OCI-LY3 (cell line): ENCODE measurements around the gene MPC2.

ENCODE experiments used
- CTCF ChIP-seq: fragments of 200-600, 300-600 bp; sonication (generic); IDR thresholded peaks from 2 replicates; pipeline ENCODE4 v1.5.1; 2014; ENCODE audit warnings: antibody characterized with exemption, low read length, low read depth
- EZH2phosphoT487 ChIP-seq: fragments of 200-600 bp; shearing (Covaris generic); IDR thresholded peaks from 2 replicates; pipeline ENCODE4 v1.6.1; 2018; ENCODE audit warnings: antibody characterized with exemption, mixed run types, low read depth

GRCh38 chr1:167947733-167948132, 10.9 kb upstream of the MPC2 start:
- TF ChIP-seq CTCF (no peak), EZH2phosphoT487 (no peak)
